GM12878 (cell line): ENCODE results near the gene DCLRE1C. TPM values are rescaled to one million over a fixed set of nuclear protein-coding genes. Genes with fewer than 3 reads are reported as not detected.
"Not testable (repeated sequence)": the region's sequence is repeated elsewhere in the genome, so short reads cannot be mapped to it uniquely, and the experiment has no call there.

Experiments
- ATAC-seq: fragments of 200-7000 bp; cut with Tn5 transposase; 3 replicates; pipeline ENCODE4 v1.9.1; 2020; ENCODE audit warnings: mild to moderate bottlenecking, moderate library complexity
- BruUV-seq: library from RNA; stranded (reverse); fragments of 400-500 nt; replicated peaks from 2 replicates; lab custom pipeline; 2021; lab: Mats Ljungman, UMichigan
- CTCF ChIA-PET: fragments of 300-600 bp; sonication (Branson Sonifier 250); formaldehyde crosslinking; extraction: SDS; loops from one replicate; lab custom pipeline; 2021; ENCODE audit warnings: inconsistent platforms; lab: Yijun Ruan, JAX
- POLR2A ChIA-PET: fragments of 350-600 bp; formaldehyde crosslinking; extraction: SDS; loops from one replicate; lab custom pipeline; 2021; ENCODE audit warnings: inconsistent platforms; lab: Charles Lee
- RAD21 ChIA-PET: fragments of 300-600 bp; sonication (Branson Sonifier 250); formaldehyde crosslinking; loops from one replicate; lab custom pipeline; 2023; ENCODE audit warnings: antibody characterized with exemption; ENCODE audit not compliant: unreplicated experiment; lab: Charles Lee
- SMC1A ChIA-PET: fragments of 300-600 bp; sonication (Branson Sonifier 250); formaldehyde crosslinking; loops from one replicate; lab custom pipeline; 2023; ENCODE audit not compliant: unreplicated experiment, uncharacterized antibody; lab: Charles Lee
- DNase-seq: peaks from one replicate; pipeline ENCODE4 v3.0.0-alpha.2; 2011; ENCODE audit warnings: low read depth, low spot score
- FAIRE-seq: peaks from 3 replicates; lab custom pipeline; 2011; peaks lifted over from hg19 to GRCh38; lab: Jason Lieb, UNC
- H2AFZ ChIP-seq: 2 replicates; pipeline ENCODE4 v1.6.0; 2011; ENCODE audit warnings: low read depth, low read length, control low read depth; ENCODE audit not compliant: control insufficient read depth
- H3K27ac ChIP-seq: 2 replicates; pipeline ENCODE4 v1.5.1; 2011; ENCODE audit warnings: control low read depth; ENCODE audit not compliant: control insufficient read depth, insufficient read depth
- H3K27me3 ChIP-seq, 2 experiments: replicated peaks in 1 of 2; 2 replicates each; pipeline versions ENCODE4 v1.6.0 to v1.6.1; 2011; ENCODE audit warnings: low read length in 1 of 2; ENCODE audit not compliant: control insufficient read depth in 2 of 2, insufficient read depth in 2 of 2
- H3K36me3 ChIP-seq, 2 experiments: 2 replicates each; pipeline ENCODE4 v1.5.1; 2011; ENCODE audit warnings: low read length in 1 of 2; ENCODE audit not compliant: control insufficient read depth in 2 of 2, insufficient read depth in 2 of 2
- H3K4me1 ChIP-seq: 2 replicates; pipeline ENCODE4 v1.6.1; 2011; ENCODE audit warnings: mild to moderate bottlenecking, low read length, moderate library complexity, mixed read lengths; ENCODE audit not compliant: control insufficient read depth, insufficient read depth
- H3K4me2 ChIP-seq: 2 replicates; pipeline ENCODE4 v1.6.0; 2011; ENCODE audit warnings: control low read depth; ENCODE audit not compliant: control insufficient read depth, insufficient read depth
- H3K4me3 ChIP-seq: fragments of 200-600 bp; sonication (generic); 2 replicates; pipeline ENCODE4 v1.5.1; 2016
- H3K79me2 ChIP-seq: 2 replicates; pipeline ENCODE4 v1.6.0; 2011; ENCODE audit warnings: low read length; ENCODE audit not compliant: control insufficient read depth, insufficient read depth
- H3K9ac ChIP-seq: 2 replicates; pipeline ENCODE4 v1.8.0; 2011; ENCODE audit warnings: low read length, control low read depth, mixed read lengths; ENCODE audit not compliant: control insufficient read depth, insufficient read depth
- H3K9me3 ChIP-seq: replicated peaks from 3 replicates; pipeline ENCODE4 v1.5.1; 2011; ENCODE audit warnings: mild to moderate bottlenecking, low read length; ENCODE audit not compliant: control insufficient read depth, insufficient read depth
- H4K20me1 ChIP-seq: 2 replicates; pipeline ENCODE4 v1.6.0; 2011; ENCODE audit not compliant: control insufficient read depth, insufficient read depth
- BCL3 ChIP-seq: IDR thresholded peaks from 2 replicates; pipeline ENCODE4 v1.6.1; 2011; ENCODE audit warnings: borderline replicate concordance, low read depth, mild to moderate bottlenecking, moderate library complexity, low read length; ENCODE audit not compliant: insufficient read depth, poor library complexity, severe bottlenecking
- WGBS: methylation state at CpG from one replicate; pipeline ENCODE4 v1.1.6; 2016; ENCODE audit warnings: low lambda C conversion rate; ENCODE audit not compliant: insufficient replicate concordance, insufficient coverage; ENCODE audit errors: missing lambda C conversion rate; 5-methylcytosine and 5-hydroxymethylcytosine counted together
- in situ Hi-C: fragments of 300-500 bp; cut with MboI; formaldehyde crosslinking; loops from 9 replicates; pipeline ENCODE4 v1.14.3; 2018; ENCODE audit warnings: mixed read lengths
- intact Hi-C: fragments of 100-400 bp; cut with micrococcal nuclease; formaldehyde crosslinking; loops from one replicate; pipeline ENCODE4 v1.14.2; 2022; ENCODE audit not compliant: unreplicated experiment
- polyA plus RNA-seq, 11 experiments: library from polyadenylated mRNA; depleted of rRNA in 4 of 11; unstranded in 6 of 11; stranded (reverse) in 5 of 11; fragments of >200 nt; fragmentation: Nextera tagmentation in 4 of 11; fragmentation: Illumina TruSeq in 1 of 11; extraction: Ambion mirVana in 4 of 11; extraction: Trizol in 1 of 11; gene quantifications; 1 replicate in 1 of 11; 2 replicates in 10 of 11; pipeline versions ENCODE4 v1.2.1 to v1.2.3, GENCODE V29; 2011 to 2016; ENCODE audit warnings: inconsistent platforms in 2 of 11, missing spikeins in 2 of 11, low read depth in 1 of 11
- total RNA-seq, 4 experiments: library from RNA; depleted of rRNA in 3 of 4; stranded (reverse); fragments of >200 nt in 3 of 4; fragmentation: Illumina TruSeq in 1 of 4; extraction: Trizol in 1 of 4; gene quantifications; 2 replicates each; pipeline versions ENCODE4 v1.2.1 to v1.2.3, GENCODE V29; 2013 to 2021

Gene DCLRE1C
- total and polyA plus RNA-seq, 10 of the 15 experiments (the other 5 are each of a cell fraction or from before 2014, with no cell fraction given), result 15.7 to 43.4 (median 26.0) TPM

- H3K79me2 ChIP-seq, in situ Hi-C loops, H3K36me3 ChIP-seq, DNase-seq, H2AFZ ChIP-seq, H3K4me1 ChIP-seq, H4K20me1 ChIP-seq, H3K4me2 ChIP-seq, FAIRE-seq, BruUV-seq, ATAC-seq, SMC1A ChIA-PET, POLR2A ChIA-PET, H3K4me3 ChIP-seq, H3K27ac ChIP-seq, H3K9ac ChIP-seq, H3K27me3 ChIP-seq, H3K9me3 ChIP-seq, intact Hi-C loops: not testable (repeated sequence)
- WGBS, result 29% methylated on average over 31 of the region's 32 CpGs
- TF ChIP-seq BCL3, result peak; percentile 21
- RAD21 ChIA-PET, result interaction anchor here (0.8 kb wide), 1 partner anchor 113 kb away, joined by 3 read pairs; no protein-coding TSS in a partner anchor
- CTCF ChIA-PET, result interaction anchor here (1.0 to 1.1 kb wide), 2 partner anchors 112 to 113 kb away, joined by 3 read pairs; no protein-coding TSS in a partner anchor
Measured at GRCh38 chr10:14993500-14994455, 39.9 kb upstream of the DCLRE1C start.

- H3K4me3 ChIP-seq, H3K27me3 ChIP-seq, H3K9me3 ChIP-seq, BruUV-seq, ATAC-seq, RAD21 ChIA-PET, H4K20me1 ChIP-seq, H2AFZ ChIP-seq, H3K27ac ChIP-seq, FAIRE-seq, H3K79me2 ChIP-seq, in situ Hi-C loops, H3K36me3 ChIP-seq, H3K9ac ChIP-seq, intact Hi-C loops, H3K4me1 ChIP-seq, DNase-seq, H3K4me2 ChIP-seq: not testable (repeated sequence)
- WGBS, result 93% methylated on average over 9 of the region's 9 CpGs
- CTCF ChIA-PET, result interaction anchor here (1.0 to 1.1 kb wide), 3 partner anchors 113 to 182 kb away, joined by 3 read pairs; no protein-coding TSS in a partner anchor
- POLR2A ChIA-PET, result interaction anchor here (0.6 kb wide), 1 partner anchor 743 kb away, joined by 3 read pairs; no protein-coding TSS in a partner anchor
- SMC1A ChIA-PET, result interaction anchor here (1.7 kb wide), 1 partner anchor 114 kb away, joined by 8 read pairs; no protein-coding TSS in a partner anchor
Measured at GRCh38 chr10:14992336-14992735, 38.4 kb upstream of the DCLRE1C start.
